Measurements from ENCODE around the gene STK39.

The STK39 gene

DNA sequence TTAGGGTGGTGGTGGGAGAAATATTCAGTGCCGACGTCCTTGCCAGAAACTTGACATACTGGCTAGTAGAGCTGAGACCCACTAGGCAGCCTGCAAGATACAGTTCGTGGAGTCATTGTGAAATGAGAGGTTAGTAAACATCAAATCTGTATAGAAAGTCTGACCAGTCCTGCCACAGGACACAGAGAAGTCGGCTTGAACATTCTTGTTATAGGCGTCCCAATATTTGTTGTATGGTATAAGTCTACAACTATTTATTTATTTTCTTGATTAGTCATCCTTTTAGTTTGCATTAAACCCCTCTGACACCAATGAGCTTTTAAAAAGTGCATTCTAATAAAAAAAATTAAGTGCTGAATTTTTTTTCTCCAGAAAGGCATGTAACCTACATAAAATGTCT, 265.4 kb downstream of the STK39 start:
- no peak for DNase-seq

DNA sequence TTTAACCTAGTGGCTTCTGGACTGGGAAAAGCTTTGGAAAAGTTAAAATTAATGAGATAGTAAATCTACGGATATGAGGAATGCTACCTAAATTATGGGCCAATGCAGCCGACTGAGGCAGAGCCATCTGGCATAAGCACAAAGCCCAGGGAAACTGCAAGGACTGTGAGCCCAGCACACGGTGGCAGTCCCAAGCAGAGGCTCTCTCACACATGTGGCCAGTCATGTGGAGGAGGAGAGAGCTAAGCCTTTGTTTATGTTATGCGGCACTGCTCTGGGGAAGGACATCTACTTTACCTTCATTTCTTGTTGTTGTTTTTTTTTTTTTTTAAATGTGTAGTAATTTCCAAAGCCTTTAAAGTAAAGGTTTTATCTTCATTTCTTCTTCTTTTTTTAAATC, 267.0 kb downstream of the STK39 start:
- no peak for DNase-seq

DNA sequence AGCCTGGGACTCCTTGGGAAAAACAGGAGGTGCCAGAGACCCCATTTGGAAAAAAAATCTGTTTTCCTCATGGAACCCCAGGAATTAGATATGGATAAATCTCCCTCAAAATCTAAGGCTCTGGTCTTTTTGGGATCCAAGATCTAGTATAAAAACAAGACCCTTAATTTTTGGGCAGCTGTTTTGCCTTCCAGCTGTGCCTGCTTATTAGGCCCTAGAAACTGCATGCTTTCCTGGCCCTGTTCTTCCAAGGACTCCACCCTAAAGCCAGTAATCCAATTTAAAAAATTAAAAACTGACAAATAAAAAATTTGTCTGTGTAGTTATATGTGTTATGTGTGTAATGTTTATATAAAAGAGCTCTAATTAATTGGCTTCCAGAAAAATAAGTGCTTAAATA, 274.6 kb downstream of the STK39 start:
- DNase-seq, result no peak

DNA sequence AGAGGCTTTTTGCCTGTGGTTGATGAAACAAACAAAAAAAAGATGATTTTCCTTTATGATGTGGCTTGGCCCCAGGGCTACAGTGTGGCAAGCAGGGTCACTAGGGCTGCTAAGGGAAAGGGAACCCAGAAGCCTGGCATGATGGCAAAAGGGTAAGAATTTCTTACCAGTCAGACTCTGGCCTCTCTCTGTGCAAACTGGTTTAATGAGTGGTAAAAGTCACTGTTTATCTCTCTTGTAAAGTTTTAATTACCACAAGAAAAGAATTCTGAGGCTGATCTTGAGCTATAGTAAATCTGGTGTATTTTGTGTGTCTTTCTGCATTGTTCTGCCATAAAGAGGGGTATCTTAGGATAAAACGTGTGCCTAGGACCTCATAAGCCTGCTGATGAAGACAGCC, 275.4 kb downstream of the STK39 start:
- DNase-seq, result no peak

DNA sequence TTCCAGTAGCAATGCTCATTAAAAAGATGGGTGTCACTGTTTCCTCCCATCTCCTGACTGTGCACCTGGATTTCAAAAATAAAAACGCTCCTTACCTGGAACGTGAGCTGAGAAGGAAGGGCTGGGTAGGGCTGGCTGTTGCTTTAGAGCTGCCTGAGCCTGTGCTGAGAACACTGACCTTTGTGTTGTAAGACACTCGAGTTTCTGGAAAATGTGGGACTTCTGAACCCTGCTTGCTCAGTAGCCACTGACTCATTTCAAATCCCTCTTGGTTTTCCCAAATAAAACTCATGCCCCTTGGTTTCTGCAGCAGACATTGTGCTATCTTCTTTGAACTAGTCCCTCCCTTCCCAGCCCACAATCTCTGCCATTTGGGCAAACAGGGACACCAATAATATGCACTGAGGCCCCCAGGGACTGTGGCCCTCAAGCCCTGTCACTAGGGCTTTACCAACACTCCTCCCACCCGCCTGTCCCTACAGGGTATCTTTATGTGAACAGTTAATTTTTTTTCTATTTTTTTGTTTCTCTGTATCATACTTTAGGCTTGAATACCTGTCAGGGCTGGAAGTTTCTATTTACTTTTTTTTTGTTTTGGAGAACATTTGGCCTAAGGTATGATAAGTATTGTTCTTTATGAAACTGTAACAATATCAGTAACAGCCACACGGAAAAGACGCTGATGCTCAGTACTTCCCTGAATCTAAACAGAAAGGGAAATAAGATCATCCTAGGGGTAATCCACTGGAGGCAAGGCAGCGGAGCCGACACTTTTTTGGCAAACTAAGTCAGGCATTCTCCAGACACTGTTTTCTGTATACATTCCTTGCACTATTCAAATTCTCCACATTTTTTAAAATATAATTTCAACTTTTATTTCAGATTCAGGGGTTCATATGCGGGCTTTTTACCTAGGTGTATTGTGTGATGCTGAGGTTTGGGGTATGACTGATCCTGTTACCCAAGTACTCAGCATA, 280.2 kb downstream of the STK39 start:
- DNase-seq, result no peak

DNA sequence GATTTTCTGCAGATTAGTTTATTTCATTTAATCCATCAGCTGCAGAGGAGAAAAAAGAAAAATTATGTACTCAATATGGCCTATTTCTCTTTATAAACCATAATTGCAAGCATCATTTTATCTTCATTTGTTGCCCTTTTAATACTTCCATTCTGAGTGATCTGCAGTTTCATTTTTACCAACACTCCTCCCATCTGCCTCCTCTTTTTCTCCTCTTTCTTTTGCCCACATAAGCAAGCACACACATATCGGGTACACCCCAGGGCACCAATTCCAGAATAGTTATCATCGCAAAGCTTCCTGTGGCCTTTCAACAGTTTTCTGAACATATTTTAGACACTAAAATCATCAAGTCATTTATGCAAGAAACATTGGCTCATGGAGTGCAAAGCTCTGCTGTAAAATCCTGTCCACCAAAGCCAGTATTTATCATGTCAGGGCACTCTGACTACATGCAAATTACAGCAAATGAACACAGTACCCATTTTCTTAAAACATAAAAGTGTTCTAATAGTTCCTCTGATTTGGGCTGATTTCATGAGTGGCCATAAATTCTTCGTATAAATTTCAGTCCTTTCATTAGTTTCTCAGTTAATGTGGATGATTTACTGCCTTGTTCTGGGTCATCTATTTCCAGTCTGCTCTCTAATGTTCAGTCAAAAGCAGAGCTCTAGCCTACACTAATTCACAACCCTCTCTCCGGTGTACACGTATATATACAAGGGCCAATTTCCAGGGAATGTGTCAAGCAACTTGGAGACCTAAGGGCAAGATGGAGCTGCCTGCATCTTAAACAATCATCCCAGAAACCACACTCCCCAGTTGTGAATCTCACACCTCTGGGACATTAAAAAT, 281.3 kb downstream of the STK39 start:
- DNase-seq, result no peak

DNA sequence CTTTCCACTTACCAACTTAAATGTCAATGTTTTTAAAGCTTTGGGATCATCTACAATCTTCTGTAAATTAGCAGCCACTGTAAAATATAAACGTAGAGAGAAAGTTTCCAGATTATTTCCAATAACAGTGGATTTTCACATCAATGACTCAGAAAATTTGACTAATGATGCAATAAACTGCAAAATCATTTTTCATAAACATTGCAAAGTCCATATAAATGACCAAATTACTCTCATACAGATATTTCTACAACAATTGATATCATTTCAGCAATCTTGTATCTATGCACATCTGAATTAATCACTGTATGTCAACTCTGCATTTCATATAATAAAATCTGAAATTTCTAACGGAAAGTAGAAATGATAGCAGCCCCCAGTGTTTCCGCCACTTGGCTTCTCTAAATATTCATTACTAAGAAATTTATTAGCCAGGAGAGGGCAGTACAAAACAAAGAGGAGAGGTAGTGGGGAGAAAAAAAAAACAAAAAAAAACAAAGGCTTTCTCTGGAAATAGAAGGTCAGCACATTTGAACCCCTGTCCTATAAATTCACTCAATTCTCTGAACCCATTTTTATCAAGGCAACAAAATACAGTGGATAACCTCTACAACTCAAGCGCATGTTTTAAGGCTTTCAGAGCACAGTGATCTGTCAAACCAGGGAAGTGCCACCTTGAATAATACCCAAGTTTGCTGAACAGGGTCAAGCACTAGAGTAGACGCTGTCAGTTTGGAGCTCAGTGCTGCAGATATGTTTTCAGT, 282.6 kb downstream of the STK39 start:
- DNase-seq, result peak; percentile 5

DNA sequence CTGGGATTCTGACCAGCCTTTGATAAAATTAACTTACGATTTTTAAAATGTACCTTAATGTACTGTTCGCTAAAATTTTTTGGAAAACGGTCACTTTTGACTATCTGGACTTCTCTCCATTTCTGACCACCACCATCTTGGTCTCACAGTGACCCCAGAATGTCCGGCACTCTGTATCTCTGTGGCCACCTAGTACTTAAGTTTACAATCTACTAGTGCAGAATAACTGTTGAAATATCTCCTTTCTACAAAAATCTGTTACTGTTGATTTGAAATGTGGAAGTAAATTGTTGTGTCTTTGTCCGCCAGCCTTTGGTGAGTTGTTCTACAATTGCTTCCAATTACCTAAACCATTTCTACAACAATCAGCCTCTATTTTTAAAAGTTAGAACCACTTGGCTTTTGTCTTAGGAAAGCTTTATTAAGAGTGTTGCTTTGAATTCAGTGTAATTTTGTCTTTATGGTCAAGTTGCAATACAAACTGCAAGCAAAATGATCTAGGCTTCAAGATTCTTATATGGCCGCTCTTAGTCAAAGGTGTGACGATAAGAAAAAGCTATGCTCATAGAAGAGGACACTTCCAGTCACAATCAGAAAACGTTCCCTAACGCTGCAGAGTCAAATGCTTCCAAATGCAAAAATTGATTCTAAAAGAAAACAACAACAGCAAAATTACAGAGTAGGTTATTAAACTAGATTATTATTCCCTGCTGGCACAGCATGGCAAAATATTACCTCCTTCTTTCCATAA, 283.3 kb downstream of the STK39 start:
- no peak for DNase-seq

DNA sequence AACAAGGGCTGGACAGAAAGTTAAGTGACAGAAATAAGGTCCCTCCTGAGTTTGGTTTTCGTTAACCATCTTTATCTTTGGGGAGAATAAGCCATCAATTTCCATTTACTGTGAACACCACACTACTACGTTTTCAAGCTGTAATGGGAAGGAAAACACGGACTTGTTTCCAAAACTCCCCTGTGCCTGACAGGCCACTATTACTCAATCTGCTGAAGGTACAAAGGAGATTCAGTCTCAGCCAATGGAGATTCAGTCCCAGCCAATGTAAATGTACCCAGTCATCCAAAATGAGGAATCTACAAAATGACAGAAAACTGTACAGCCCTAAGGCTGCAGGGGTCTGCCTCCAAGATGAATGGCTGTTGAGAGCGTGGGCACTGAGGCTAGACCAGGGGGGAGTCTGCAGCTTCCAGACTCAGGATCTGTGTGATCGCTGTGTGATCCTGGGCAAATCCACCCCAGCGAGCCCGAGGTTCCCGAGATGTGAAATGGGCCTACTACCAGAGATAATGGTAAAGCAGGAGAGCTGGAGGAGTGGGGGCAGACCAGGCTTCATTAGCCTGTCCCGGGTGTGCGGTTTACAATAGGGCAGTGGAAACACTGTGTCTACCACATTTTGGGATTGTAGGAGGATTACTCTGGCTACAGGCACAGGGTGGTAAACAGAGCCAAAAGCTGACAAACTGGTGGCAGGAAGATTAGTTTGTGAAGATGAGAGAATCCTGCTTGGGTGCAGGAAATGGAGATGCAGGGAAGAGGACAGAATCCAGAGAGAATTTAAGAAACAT, 284.8 kb downstream of the STK39 start:
- DNase-seq, result no peak

DNA sequence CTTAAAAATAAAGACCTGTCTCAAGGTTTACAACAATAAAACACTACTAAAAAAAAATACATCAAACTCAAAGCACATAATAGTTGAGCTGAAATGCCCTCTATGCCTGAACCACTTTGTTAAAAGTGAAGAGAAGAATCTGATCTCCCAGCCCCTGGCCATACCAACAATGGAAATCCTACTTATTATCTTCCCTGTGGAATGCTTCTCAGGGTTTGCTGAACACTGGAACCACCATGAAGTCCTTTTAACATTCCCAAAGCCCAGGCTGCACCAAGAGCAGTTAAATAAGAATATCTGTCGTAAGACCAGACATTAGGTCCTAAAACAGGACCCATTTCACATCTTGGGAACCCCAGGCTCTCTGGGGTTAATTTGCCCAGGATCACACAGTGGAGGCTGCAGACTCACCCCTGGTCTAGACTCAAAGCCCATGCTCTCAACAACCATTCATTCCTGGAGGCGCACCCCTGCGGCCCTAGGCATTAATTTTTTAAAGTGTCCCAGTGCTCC, 285.8 kb downstream of the STK39 start:
- no peak for DNase-seq

DNA sequence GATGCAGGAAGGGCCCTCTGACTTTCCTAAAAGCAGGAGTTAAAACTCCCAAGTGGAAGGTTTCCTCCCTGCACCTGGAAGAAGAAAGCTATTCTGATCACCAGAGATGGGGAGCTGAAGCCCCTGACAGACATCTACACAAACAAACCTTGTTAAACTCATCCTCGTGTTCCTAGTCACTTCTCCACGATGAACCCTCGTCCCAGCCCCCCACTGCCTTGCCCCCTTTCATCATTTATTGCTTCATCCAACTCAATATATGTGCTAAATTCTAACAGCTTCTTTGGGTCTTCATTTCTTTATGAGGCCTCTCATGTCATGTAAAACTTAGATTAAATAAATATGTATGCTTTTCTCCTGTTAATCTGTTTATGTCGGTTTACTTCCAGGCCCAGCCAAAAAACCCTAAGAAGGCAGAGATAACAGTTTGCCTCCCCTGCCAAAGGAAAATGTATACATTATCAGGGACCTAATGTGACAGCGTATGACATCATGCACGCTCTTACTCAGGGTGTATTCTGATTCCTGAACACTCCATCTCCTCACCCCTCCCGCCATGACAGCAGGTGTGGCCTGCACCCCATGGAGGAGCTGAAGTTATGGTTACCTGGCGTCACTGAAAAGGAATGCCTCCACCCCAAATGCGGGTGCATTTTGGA, 287.2 kb downstream of the STK39 start:
- no peak for DNase-seq

DNA sequence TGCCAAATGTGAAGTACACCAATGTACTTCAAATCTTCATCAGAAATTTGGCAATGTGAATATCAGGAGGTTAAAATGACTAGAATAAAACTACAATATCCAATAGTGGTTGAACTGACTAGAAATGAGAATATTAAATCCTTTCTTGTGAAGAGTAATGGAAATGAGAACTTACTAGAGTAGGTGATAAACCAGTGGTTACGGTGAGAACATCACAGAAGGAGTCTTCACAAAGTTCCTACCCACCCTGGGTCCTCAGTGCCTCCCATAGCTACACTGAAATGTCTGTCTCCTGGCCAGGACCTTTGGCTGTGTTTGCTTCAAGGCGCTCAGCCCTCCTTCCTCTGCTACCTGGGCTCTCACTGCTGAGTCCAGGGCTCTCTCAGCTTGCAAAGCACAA, 289.7 kb downstream of the STK39 start:
- DNase-seq, result no peak

DNA sequence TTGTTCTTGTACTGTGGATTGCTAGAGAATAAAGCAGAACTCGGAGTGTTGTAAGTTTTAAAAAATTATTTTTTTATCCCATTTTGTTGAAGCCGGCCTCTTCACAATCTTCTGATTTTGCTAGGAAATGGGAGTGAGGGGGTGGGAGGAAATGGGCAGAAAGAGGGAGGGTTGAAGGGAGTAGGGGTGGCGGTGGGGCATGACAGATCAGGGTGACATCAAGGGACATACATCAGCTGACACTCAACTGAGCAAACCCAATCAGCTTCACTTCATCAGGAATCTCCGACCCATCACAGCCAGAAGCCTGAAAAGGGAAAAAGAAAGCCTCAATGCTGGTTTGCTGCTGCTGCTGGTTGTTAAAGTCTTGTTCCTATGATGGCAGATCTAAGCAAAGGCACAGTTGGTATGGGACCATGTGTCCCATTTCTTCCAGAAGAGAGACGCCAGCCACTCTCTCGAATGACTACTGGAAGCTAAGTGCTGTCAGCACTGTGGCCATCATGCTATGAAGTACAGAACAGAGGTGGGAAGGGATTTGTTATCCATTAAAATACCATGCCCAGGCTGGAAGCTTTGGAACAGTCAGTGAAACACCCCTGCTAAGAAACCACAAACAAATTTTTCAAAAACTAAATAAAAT, 292.0 kb downstream of the STK39 start:
- no peak for DNase-seq

DNA sequence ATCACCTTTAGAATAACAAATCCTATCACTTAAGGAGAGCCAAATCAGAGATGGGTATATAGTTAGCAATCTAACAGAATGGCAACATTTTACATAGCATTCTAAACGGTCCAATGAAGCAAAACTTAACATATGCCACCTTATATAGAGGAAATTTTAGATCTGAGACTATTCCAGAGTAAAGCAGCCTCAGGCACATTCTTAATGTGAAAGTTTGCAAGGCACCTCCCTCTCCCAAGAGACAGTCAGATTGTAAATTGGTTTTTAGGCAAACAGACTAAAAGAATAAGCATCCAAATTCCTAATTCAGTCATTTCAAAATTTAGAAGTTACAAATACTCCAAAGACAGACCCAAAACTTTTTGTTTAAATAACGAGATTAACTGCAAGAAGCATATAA, 292.9 kb downstream of the STK39 start:
- DNase-seq, result no peak

DNA sequence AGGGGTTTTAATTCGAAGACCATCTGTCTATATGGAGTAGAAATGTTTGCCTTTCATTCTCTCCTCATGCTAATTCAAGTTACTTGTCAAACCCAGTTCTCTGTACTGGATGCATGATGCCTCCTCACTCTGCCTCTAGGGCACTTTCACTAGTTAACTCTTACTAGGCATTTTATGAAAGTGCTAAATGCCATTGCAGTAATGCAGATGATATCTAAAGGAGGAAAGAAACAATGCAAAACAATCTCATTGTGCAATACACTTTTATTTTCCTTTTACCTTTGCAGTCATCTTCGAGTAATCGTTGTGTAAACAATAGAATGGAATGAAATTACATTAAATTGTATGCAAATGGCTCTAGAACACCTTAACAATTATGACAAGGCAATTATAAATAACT, 293.6 kb downstream of the STK39 start:
- DNase-seq, result no peak

DNA sequence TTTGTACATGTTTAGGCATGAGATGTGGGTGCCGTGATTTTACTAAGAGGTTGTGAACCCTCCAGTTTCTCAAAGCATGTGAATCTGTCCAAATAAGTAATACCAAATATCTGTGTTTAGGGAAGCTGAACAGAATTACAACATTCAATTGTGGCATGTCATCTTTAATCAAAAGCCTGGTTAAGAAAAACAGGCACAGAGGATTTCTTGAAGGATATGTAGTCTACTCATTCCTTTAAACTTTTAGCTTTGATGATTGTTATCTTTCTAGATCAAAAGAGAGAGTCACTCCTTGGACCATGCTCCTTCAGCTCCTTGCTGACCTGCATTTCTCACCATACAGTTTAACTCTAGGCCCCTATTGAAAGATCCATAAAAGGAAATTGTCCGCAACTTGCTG, 296.8 kb downstream of the STK39 start:
- no peak for DNase-seq

DNA sequence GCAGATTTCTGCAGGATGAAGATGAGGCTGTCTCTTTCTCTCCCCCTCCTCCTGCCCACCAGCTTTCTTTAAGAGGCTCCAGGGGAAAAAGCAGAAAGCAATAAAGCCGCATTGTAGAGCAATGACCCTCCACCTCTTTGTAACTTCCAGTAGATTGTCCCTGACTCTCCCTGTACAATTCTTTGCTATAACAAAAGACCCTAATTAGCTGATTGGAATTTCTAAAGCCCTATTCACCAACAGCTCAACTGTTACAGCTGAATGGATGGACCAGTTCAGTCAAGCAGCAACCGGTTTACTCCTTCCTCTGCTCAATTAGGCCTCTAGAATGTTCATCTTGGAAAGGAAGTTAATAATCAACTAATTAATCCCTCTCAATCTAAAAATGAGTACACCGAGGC, 301.0 kb downstream of the STK39 start:
- no peak for DNase-seq

DNA sequence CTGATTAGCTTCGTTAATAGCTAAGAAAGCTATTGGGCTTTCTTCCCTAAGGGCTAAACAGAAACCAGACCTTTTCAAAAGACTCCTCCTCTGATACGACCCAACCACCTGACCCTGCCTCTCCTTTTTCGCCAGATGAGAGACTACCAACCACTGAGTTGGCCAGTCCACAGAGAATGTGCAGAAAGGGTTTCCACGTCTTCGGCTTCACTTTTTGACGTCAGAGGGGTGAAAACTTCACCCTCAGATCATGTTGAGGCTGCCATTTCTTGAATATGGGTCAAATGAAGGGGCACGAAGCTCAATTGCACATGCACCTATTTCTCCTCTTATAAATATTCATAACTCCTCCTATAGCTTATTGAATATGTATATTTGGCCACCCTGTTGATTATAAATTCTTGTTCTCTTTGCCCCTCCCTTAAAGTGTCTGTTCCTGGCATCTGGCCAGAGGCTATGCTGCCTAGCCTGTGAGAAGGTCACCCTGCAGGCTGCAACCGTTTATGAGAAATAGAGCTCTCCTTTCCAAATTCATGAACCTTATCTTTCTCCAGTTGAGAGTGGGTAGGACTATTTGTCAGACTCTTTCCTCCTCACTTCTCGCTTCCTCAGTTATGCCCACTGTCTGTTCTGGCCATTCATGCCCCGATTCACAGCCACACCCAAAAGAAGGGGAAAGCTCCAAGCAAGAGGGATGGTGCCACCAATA, 301.6 kb downstream of the STK39 start:
- no peak for DNase-seq

DNA sequence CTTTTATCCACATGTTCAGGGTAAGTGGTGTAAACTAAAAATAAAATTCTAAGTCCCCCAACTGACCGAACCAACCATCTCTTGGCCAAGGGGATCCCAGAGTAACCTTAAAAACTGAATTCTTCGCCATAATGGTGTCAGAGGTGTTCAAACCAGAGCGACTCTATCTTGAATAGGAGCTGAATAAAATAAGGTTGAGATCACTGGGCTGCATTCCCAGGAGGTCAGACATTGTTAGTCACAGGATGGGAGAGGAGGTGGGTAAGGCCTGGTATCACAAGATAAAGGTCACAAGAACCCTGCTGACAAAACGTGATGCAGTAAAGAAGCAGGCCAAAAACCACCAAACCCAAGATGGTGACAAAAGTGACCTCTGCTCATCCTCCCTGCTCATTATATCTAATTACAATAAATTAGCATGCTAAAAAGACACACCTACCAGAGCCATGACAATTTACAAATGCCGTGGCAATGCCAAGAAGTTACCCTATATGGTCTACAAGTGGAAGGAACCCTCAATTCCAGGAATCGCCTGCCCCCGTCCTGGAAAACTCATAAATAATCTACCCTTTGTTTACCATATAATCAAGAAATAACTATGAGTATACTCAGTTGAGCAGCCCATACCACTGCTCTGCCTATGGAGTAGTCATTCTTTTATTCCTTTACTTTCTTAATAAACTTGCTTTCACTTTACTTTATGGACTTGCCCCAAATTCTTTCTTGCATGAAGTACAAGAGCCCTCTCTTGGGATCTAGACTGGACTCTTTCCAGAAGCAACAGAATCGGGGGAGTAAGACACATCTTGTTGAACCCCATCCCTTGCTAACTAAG, 302.4 kb downstream of the STK39 start:
- DNase-seq, result no peak

All from inflammatory macrophage treated with lipopolysaccharide for 4 hours (primary cell).